Smooth muscle cell (in vitro differentiated cells): Measurements from ENCODE around the gene VRK1. TPM values are rescaled to one million over a fixed set of nuclear protein-coding genes. Genes with fewer than 3 reads are reported as not detected.

Experiments
- DNase-seq: peaks from one replicate; lab custom pipeline; 2025; ENCODE audit not compliant: unreplicated experiment; lab: John Stamatoyannopoulos, UW
- H2AFZ ChIP-seq: fragments of 200-600 bp; sonication (generic); 2 replicates; pipeline ENCODE4 v1.6.0; 2016; ENCODE audit warnings: antibody characterized with exemption, low read depth, mild to moderate bottlenecking
- H3F3A ChIP-seq: fragments of 200-600 bp; sonication (generic); 2 replicates; pipeline ENCODE4 v1.6.0; 2017; ENCODE audit warnings: antibody characterized with exemption, low read depth
- H3K27ac ChIP-seq: fragments of 200-600 bp; sonication (generic); 2 replicates; pipeline ENCODE4 v1.5.1; 2016; ENCODE audit warnings: low read depth, mild to moderate bottlenecking
- H3K27me3 ChIP-seq: fragments of 200-600 bp; sonication (generic); 2 replicates; pipeline ENCODE4 v1.6.1; 2016; ENCODE audit warnings: low read depth, mild to moderate bottlenecking
- H3K36me3 ChIP-seq: fragments of 200-600 bp; sonication (generic); 2 replicates; pipeline ENCODE4 v1.5.1; 2016; ENCODE audit warnings: low read depth
- H3K4me1 ChIP-seq: fragments of 200-600 bp; sonication (generic); 2 replicates; pipeline ENCODE4 v1.5.1; 2016; ENCODE audit warnings: low read depth
- H3K4me2 ChIP-seq: fragments of 200-600 bp; sonication (generic); 2 replicates; pipeline ENCODE4 v1.6.0; 2016; ENCODE audit warnings: mild to moderate bottlenecking
- H3K4me3 ChIP-seq: fragments of 200-600 bp; sonication (generic); 2 replicates; pipeline ENCODE4 v1.5.1; 2016; ENCODE audit warnings: mild to moderate bottlenecking
- H3K79me2 ChIP-seq: fragments of 200-600 bp; sonication (generic); 2 replicates; pipeline ENCODE4 v1.6.0; 2016; ENCODE audit warnings: low read depth, mild to moderate bottlenecking
- H3K9ac ChIP-seq: fragments of 200-600 bp; sonication (generic); 2 replicates; pipeline ENCODE4 v1.6.0; 2016; ENCODE audit warnings: low read depth
- H3K9me3 ChIP-seq: fragments of 200-600 bp; sonication (generic); replicated peaks from 2 replicates; pipeline ENCODE4 v1.5.1; 2016; ENCODE audit warnings: low read depth
- H4K20me1 ChIP-seq: fragments of 200-600 bp; sonication (generic); 2 replicates; pipeline ENCODE4 v1.6.0; 2016; ENCODE audit warnings: low read depth
- WGBS: methylation state at CpG from one replicate; pipeline ENCODE4 v1.1.7; 2016; ENCODE audit warnings: low lambda C conversion rate; 5-methylcytosine and 5-hydroxymethylcytosine counted together
- polyA plus RNA-seq: library from polyadenylated mRNA; unstranded; fragments of >200 nt; fragmentation: Nextera tagmentation; extraction: Ambion mirVana; gene quantifications from 2 replicates; pipeline ENCODE4 v1.2.1, GENCODE V29; 2016
- total RNA-seq: library from RNA; depleted of rRNA; stranded (reverse); fragments of >200 nt; gene quantifications from 2 replicates; pipeline ENCODE4 v1.2.3, GENCODE V29; 2014
- TF ChIP-seq, protein P1 (sequence below): fragments of 200-600 bp; sonication (generic); IDR thresholded peaks from 2 replicates; pipeline ENCODE4 v1.5.1; 2017; ENCODE audit warnings: borderline replicate concordance, mild to moderate bottlenecking, antibody characterized with exemption; ENCODE audit not compliant: insufficient read depth, poor library complexity, severe bottlenecking

The VRK1 gene
- total and polyA plus RNA-seq, 2 experiments from 2014 or later: 13.7 to 13.9 TPM

DNA sequence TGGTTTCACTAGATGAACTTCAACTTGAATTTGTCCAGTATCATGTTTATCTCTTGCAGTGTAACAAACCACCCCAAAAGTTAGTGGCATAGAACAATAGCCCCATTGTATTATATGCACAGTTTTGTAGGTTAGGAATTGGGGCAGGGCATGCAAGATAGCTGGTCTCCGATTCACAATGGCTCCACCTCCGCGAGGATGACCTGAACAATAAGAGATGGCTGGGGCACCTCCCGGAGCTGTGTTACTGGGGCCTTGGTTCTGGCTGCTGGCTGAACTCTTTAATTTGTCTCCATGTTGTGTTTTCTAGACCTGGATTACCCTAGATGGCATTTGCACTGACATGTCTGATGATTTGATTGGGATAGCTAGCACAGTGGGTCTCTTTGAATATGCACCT, 20.4 kb upstream of the VRK1 start:
- no peak overlapping the region for H3K27ac ChIP-seq
- no peaks in the 10 kb centered on the region for H3K4me1 ChIP-seq
- H2AFZ ChIP-seq: no peak overlapping the region
- no peaks in the 10 kb centered on the region for H3K36me3 ChIP-seq
- H3K27me3 ChIP-seq: no peaks in the 10 kb centered on the region
- H4K20me1 ChIP-seq: no peaks in the 10 kb centered on the region
- no peak overlapping the region for H3K4me2 ChIP-seq
- no peak overlapping the region for H3K4me3 ChIP-seq
- no peaks in the 10 kb centered on the region for H3K79me2 ChIP-seq
- H3K9ac ChIP-seq: no peak overlapping the region
- no peaks in the 10 kb centered on the region for H3F3A ChIP-seq
- DNase-seq: no peak
- TF ChIP-seq, protein P1, sequence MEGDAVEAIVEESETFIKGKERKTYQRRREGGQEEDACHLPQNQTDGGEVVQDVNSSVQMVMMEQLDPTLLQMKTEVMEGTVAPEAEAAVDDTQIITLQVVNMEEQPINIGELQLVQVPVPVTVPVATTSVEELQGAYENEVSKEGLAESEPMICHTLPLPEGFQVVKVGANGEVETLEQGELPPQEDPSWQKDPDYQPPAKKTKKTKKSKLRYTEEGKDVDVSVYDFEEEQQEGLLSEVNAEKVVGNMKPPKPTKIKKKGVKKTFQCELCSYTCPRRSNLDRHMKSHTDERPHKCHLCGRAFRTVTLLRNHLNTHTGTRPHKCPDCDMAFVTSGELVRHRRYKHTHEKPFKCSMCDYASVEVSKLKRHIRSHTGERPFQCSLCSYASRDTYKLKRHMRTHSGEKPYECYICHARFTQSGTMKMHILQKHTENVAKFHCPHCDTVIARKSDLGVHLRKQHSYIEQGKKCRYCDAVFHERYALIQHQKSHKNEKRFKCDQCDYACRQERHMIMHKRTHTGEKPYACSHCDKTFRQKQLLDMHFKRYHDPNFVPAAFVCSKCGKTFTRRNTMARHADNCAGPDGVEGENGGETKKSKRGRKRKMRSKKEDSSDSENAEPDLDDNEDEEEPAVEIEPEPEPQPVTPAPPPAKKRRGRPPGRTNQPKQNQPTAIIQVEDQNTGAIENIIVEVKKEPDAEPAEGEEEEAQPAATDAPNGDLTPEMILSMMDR: no peak
- WGBS: 96% methylated on average over 4 of the region's 4 CpGs
- no peaks in the 10 kb centered on the region for H3K9me3 ChIP-seq

GRCh38 chr14:96780500-96780899, 16.7 kb upstream of the VRK1 start:
- Histone ChIP-seq H3K4me2 (no peak overlapping the region), H3F3A (no peaks in the 10 kb centered on the region), H2AFZ (no peak overlapping the region), H4K20me1 (no peaks in the 10 kb centered on the region), H3K4me1 (no peaks in the 10 kb centered on the region), H3K4me3 (no peak overlapping the region), H3K79me2 (no peaks in the 10 kb centered on the region), H3K27me3 (no peaks in the 10 kb centered on the region), H3K36me3 (no peaks in the 10 kb centered on the region), H3K9me3 (no peaks in the 10 kb centered on the region), H3K9ac (no peak overlapping the region), H3K27ac (no peak overlapping the region)
- 84% methylated on average over 3 of the region's 3 CpGs for WGBS
- TF ChIP-seq, protein P1: no peak
- DNase-seq: no peak

DNA sequence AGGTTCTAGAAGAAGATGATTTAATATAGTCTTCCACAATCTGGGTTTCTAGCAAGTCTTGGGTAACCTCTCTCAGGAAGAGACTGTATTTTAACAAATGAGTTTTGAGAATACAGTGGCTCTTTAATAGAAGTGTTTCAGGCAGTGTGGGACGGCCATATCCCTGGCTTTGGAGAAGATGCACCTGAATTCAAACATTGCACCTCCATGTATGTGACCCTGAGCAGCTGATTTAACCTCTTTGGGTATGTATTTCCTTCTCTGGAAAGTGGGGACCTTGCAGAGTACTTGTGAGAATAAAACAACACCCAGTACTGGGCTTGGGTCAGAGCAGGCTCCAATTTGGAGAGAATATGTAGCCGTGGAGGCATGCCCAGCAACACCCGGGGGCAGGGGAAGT, 15.8 kb upstream of the VRK1 start:
- WGBS: 89% methylated on average over 3 of the region's 3 CpGs
- H3K79me2 ChIP-seq: no peaks in the 10 kb centered on the region
- H3K4me1 ChIP-seq: no peaks in the 10 kb centered on the region
- H2AFZ ChIP-seq: no peak overlapping the region
- no peak overlapping the region for H3K4me2 ChIP-seq
- no peaks in the 10 kb centered on the region for H3K27me3 ChIP-seq
- no peaks in the 10 kb centered on the region for H3K9me3 ChIP-seq
- H3F3A ChIP-seq: no peaks in the 10 kb centered on the region
- H4K20me1 ChIP-seq: no peaks in the 10 kb centered on the region
- H3K9ac ChIP-seq: no peak overlapping the region
- H3K36me3 ChIP-seq: no peaks in the 10 kb centered on the region
- no peak overlapping the region for H3K27ac ChIP-seq
- TF ChIP-seq, protein P1: no peak
- no peak for DNase-seq
- no peak overlapping the region for H3K4me3 ChIP-seq

DNA sequence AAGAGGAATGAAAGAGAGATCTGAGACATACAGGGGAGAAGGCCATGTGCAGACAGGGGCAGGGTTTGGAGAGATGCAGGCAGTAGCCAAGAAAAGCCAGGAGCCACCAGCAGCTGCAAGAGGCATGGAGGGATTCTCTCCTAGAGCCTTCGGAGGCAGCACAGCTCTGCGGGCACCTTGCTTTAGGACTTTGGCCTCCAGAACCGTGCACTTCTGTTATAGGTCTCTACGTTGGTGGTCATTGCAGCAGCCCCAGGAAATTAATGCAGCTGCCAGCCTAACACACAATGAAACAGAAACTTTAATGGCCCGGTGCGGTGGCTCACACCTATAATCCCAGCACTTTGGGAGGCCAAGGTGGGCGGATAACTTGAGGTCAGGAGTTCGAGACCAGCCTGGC, 14.7 kb upstream of the VRK1 start:
- 93% methylated on average over 8 of the region's 8 CpGs for WGBS
- no peak overlapping the region for H3K4me2 ChIP-seq

More for the DNA sequence above, 14.7 kb upstream of the VRK1 start:
- Histone ChIP-seq H3K9ac (no peak overlapping the region), H3K4me3 (no peak overlapping the region), H3K36me3 (no peaks in the 10 kb centered on the region), H3K27ac (no peak overlapping the region), H3K79me2 (no peaks in the 10 kb centered on the region), H3K4me1 (no peaks in the 10 kb centered on the region), H3K27me3 (no peaks in the 10 kb centered on the region), H4K20me1 (no peaks in the 10 kb centered on the region), H3F3A (no peaks in the 10 kb centered on the region), H2AFZ (no peak overlapping the region), H3K9me3 (no peaks in the 10 kb centered on the region)
- no peak for DNase-seq
- TF ChIP-seq, protein P1: no peak
